ENCODE data around the gene KSR1. TPM values are rescaled to one million over a fixed set of nuclear protein-coding genes. Genes with fewer than 3 reads are reported as not detected.
"Not testable (repeated sequence)": the region's sequence is repeated elsewhere in the genome, so short reads cannot be mapped to it uniquely, and the experiment has no call there.

Gene KSR1
- total RNA-seq, 1 experiment from 2014 or later, result 11.7 TPM

DNA sequence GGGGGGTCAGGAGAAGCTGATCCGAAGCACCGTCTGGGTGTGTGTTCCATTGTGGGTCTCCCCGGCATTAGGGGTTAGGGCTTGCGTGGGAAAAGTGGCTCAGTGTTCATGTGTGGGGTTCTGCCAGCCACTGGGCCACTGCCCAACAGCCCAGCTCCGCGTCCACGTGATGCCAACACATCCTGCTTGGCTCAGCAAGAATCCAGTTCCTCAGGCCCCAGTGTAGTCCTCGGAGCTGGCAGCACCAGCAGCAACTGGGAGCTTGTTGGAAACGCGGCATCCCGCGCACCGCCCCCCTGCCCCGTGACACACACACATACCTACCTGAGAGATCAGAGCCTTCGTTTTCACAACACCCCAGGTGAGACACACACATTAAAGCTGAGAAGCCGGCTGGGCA lies 193.7 kb downstream of the KSR1 start:
- DNase-seq (ENCODE audit: extremely low read depth, low read depth), result no peak

DNA sequence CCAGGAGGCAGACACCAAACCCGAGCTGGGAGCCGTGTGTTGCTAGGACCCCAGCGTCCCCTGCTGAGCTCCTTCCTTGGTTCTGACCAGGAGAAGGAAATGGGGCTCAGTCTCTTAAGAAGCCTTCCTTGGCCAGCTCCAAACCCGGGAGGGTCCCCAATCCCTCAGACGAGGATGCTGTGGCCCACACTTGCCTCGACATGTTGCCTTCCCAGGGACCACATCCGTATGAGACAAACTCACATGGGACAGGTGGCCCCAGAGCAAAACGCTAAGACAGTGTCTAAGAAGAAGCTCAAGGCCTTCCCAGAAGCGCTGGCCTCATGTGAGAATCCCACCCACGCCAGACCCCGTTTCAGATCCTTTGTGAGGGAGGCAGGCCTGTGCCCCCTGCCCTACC lies 194.6 kb downstream of the KSR1 start:
- no peak for DNase-seq (ENCODE audit: extremely low read depth, low read depth)

DNA sequence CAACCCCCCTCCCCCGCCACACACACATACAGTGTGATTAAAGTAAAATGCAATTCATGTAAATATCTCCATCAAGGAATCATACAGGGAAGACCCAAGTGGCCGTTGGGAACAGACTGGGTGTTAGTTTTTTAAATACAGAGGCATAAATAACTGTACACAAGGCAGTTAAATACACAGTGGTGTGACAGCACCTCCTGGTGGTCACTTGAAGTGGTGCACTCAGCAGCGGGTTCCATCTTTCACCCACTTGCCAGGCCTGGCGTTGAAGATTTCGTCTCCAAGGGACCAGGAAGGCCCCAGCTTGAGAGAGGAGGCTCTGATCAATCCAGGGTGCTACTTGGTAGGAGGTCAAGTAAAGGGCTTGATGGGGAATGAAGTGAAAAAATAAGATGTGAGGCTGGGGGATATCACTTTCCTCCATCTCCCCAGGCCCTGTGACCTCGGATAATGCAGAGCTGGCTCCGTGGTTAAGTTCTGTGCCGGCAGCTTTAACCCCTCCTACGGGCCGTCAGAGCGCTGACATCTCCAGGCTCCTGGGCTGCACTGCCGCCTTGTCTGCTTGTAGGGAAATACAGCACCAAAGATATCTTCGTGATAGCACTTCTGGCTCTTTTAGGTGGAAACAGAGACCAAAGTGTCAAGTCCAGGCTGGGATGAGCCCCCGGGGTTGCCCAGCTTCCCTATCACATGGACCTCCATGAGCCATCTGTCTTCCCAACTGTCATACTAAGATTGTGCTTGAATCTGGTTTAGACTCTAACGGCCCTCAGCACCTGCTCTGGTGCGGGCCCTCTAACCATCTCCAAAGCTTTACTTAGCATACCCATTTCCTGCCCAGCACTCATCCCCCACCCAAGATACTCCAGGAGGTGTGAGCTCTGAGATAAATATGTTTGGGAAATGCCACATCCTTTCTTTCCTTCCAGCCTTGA lies 195.4 kb downstream of the KSR1 start:
- peak; percentile 37 for DNase-seq (ENCODE audit: extremely low read depth, low read depth)

DNA sequence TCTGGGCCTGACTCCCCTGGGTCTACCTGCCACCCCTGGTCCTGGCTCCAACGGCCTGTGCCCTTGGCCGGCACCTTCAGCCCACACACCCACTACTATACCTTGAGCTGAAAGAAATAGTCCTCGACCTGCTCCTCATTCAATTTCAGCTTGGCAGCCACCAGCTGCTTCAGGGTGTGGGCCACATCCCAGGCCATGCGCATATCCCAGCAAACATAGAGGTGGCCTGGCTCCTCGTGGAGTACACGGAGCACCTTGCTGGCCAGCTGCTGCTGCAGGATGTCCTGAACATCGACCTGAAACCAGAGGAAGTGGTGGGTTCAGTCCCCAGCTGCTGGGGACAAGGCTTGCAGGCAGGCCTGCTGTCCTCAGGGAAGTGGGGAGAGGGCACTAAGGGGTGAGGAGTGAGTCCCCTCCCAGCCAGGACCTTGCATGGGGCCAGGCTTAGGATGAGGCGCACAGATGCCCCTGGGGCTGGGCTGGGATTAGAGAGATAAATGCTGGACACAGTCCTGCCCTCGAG lies 197.3 kb downstream of the KSR1 start:
- not testable (repeated sequence) for DNase-seq (ENCODE audit: extremely low read depth, low read depth)

DNA sequence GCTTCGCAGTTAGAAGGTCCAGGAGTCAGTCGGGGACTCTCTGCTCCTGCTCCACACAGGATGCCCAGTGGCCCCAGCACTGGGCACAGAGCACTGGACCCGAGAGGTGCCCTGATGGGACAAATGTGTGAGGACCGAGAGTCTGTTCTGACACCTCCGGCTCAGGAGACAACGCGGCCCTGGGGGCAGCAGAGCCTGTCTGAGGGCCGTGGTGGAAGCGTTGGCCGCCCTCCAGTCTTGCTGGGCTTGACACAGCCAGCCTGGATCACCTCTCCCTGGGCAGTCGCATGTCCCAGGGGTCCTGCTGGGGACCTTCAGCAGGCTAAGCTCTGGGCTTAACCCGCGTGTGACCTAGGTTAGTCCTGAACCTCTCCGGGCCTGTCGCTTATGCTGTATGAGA lies 197.9 kb downstream of the KSR1 start:
- DNase-seq (ENCODE audit: extremely low read depth, low read depth), result no peak

DNA sequence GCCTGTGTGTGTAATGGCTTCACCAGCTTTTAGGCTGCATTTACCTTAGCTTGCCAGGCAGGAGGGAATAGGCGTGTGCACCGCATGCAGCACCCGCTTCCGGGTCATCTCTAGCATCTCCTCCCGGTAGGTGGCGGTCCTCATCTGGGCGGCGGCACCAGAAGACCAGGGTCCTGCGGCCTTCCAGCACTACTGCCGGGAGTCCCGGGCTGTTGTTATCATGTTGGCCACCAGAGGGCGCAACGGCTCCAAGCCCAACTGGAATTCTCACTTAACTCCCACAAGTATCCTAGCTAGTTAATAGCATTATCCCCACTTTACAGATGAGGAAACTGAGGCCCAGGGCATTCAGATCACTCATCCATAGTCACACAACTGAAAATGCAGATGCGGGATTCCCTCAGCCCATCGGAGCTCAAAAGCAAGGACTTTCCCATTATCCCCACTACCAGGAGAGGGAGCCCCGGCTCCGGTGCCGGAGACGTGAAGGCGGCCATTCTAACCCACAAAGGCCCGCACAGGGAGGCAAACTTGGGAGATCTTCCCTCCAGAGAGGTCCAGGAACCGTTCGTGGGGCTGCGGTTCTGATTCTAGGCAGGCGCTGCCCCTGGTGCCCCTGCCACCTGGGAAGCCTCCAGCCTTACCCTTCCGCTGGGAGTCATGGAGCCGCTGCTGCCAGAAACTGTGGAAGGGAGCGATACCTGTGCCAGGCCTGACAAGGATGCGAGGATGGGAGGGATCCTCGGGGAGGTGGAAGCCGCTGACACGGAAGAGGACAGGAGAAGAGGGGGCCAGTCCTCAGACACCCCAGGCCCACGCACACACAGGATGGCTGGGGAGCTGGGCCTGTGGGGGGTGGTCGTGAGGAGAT lies 198.6 kb downstream of the KSR1 start:
- DNase-seq (ENCODE audit: extremely low read depth, low read depth), result peak; percentile 81

DNA sequence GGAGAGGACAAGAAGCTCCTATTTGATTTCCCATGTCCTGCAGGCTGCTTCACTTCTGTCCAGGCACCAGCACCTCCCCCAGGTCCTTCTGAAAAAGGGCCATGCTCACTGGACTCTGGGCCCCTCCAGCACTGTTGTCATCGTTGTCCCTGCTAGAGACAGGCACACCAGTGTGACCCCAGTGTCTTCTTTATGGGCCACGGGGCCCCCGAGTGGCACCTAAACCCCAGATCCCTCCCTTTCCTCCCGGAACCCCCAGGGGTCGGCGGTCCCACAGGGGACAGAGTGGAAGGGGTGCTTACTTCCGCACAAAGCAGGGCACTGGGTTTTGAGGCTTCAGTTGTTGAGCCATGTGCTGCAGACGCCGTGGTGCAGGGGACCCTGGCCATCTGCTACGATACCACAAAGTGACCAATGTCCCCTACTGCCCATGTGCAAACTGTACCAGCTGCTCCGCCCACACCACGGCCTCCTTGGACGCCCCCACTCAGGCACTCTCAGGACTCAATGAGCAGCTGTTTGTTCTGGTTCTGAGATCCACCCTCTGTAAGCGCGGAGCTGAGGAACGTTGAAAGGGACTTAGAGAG lies 199.4 kb downstream of the KSR1 start:
- DNase-seq (ENCODE audit: extremely low read depth, low read depth), result not testable (repeated sequence)

DNA sequence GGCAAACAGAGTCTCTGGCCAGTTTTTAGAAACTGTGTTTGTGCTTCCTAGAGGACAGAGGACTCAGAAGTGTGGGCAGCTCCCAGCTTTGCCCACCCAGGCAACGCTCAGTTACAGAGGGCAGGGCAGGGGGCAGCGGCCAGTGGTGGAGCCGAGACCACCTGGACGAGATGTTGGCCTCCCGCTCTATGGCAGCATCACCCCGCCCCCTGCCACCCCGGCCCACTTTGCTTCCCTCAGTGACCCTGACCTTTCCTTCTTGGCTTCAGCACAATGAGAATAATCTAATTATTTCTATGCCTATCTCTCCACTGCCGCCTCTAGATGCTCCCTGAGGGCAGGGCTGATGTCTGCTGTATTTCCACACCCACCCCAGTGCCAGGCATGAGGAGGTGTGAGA lies 200.4 kb downstream of the KSR1 start:
- not testable (repeated sequence) for DNase-seq (ENCODE audit: extremely low read depth, low read depth)

DNA sequence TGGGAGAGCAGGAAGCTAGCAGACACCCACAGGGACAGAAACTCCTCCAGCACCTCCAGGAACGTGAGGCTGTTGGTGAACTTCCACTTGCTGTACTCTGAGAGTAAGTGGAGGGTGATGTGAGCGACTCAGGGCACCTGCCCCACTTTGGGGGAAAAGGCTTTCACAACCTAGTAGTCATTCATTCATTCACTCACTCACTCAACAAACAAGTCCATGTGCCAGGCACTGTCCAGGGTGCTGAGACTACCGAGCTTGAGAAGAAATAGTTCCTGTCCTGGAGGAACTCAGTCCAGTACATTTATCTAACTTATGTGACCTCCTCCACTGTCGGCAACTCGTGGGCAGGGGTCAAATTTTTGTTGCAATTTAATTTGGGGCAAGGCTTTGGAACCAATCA lies 201.4 kb downstream of the KSR1 start:
- peak; percentile 36 for DNase-seq (ENCODE audit: extremely low read depth, low read depth)

DNA sequence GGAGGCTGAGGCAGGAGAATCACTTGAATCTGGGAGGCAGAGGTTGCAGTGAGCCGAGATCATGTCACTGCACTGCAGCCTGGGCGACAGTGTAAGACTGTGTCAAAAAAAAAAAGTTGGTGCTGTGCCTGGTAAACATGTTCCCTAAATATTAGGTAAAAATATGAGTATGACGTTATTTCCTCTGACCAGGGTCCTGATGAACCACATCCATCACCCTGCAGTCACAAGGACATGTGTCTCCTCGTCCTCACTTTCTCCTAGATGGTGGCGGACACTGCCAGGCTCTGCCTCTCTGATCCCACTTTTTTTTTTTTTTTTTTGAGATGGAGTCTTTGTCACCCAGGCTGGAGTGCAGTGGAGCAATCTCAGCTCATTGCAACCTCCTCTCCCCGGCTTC lies 203.4 kb downstream of the KSR1 start:
- DNase-seq (ENCODE audit: extremely low read depth, low read depth), result no peak

DNA sequence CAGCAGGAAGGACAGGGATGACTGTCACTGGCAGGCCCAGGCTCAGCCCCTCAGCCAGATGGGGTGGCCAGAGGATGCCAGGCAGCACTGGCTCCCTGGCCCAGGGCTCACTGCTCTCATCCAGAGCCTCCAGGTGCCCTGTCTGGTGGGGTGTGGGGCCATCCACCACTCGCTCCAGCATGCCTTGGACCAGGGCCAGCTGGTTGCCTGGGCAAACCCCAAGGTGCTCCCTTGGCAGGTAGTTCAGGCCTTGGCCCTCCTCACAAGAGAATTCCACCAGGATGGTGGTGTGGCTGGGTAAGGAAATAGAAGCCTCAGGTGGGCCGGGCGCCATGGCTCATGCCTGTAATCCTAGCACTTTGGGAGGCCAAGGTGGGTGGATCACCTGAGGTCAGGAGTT lies 204.2 kb downstream of the KSR1 start:
- no peak for DNase-seq (ENCODE audit: extremely low read depth, low read depth)

DNA sequence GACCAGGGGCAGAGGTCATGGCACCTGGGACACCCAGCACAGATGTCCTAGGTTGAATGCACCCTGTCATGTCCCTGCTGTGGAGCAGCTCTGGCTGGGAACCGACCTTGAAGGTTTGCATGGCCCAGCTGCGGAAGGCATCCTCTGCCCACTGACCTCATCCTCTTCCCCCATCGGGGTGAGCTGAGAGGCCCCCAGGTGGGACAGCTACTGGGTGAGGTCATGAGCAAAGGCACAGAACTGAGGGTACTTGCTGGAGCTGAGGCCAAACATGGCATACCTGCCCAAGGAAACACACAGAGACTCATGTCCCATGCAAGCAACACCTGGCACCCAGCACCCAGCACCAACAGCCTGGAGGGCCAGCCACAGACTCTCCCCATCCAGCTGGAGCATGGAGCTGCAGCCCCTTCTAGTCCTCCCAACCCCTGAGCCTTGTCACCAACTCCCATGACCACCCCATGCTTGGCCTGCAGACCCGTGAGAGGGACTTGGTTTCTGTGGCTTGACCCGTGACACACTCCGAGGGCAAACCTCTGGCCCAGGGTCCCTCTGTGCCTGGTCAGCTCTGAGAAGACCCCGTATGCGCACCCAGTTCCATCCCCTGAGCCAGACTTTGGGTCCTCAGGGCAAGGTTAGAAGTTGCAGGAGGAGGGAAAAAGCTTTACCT lies 207.8 kb downstream of the KSR1 start:
- DNase-seq (ENCODE audit: extremely low read depth, low read depth), result no peak

DNA sequence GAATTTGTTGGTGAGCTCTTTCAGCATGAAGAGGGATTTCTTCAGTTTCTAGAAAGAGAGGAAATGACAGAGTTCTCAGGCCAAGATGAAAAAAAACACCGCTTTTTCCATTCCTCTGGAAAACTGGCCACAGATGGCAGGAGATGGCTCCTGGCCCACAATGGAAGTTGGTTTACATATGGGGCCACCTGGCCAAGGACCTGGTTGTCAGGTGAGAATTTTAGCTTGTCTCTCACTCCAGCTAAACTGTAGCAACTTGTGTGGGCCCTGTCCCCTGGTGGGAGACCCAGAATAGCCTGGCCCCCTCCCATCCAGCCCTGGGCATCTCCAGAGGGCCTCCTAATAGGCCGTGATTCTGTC lies 208.3 kb downstream of the KSR1 start:
- no peak for DNase-seq (ENCODE audit: extremely low read depth, low read depth)

DNA sequence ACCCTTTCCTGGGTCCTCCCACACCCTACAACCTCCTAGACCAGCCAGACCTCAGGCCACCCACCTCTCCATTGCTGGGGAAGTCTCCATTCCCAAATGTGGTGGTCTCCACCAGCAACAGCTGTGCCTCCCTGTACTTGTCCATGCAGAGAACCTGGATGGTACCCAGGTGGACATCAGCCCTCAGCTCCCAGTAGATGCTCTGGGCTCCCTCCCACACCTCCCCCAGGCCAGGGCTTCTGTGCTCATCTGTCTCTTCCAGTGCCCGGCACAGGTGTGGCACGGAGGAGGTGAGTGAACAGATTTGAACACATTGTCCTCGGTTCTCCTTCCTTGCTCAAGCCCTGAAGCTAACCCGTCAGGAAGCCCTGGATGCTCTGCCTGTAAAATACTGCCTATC lies 209.3 kb downstream of the KSR1 start:
- DNase-seq (ENCODE audit: extremely low read depth, low read depth), result no peak

DNA sequence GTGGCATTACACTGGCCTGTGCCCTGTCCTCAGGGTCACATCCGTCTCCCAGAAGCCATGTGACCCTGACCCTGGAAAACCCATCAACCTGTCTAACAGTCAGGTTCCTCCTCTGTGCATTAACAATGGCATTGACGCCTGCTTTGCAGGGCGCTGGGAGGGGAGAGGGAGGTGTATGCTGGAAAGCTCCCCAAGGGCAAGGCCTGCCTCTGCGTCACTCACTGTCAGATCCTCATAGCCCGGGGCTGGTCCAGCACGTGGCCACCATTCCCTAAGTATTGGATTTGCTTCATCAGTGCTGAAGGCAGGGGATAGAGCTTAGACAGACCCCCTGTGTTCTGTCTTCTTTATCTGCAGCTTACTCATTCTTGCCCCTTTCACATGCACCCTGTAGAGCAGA lies 210.0 kb downstream of the KSR1 start:
- not testable (repeated sequence) for DNase-seq (ENCODE audit: extremely low read depth, low read depth)

DNA sequence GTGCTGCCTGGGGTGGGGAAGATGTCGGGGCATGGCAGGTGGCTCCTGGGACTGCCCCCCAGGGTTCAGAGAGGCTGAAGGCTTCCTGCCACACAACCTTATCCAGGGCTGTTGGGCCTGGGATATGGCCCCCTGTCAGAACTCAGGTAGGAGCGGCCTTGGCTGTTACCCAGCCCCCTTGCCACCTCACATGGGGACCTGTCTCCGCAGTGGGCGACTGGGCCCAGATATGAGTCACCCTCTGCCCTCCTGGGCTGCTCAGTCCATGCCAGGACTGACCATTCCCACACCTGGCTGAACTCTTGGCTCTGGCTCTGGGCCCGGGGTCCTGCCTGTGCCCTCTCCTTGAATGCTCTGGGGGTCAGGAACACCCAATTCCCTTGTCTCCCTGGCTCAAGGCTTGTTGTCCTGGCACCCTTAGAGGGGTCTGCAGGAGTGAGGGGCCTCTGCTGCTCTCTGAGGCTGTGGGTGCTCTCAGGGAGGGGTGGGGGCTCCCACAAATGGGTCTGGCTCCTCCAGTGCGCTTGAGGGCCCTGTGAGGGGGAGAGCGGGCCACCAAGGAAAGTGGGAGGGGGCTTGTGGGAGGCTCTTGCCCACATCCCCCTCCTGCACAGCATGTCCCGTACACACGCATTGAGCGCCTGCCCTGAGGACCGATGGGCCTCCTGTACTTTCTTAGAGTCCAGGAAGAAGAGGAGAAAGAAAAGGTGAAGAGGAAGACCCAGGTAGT lies 210.7 kb downstream of the KSR1 start:
- no peak for DNase-seq (ENCODE audit: extremely low read depth, low read depth)

DNA sequence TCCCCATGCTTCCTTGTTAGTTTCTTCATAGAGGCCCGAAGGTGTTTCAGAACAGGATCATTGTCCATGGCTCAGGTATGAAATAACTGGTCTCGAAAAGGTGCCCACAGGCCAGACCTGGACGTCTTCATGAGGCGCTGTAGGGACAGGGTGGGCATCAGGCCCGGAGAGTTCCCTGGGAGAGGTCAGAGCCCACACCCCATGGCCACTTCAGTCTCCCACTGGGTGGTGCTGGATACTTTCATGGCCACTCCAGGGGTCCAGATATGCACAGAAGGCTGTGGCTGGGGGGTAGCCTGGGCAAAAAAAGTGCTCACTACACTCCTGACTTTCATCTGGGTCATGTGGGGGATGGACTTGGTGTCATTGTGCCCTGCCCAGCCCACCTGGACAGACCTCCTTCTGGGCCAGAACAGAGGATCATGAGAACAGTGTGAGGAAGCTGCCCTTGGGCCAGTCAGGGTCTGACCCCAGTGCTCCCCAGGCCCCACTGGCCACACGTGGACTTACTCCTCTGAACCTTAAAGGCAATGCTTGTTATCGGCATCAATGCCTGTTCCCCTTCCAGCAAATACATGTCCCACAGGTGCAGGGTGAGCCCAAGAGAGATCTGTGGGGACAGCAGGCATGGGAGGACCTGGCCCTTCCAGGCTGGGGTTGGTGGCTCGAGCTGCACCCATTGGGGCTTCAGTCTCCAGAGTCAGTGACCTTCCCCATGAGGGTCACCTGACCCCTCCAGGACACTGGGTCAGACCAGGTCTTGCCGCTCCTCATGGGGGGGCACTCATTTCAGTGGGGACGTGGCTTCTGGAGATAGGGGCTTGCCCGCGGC lies 211.6 kb downstream of the KSR1 start:
- DNase-seq (ENCODE audit: extremely low read depth, low read depth), result no peak

DNA sequence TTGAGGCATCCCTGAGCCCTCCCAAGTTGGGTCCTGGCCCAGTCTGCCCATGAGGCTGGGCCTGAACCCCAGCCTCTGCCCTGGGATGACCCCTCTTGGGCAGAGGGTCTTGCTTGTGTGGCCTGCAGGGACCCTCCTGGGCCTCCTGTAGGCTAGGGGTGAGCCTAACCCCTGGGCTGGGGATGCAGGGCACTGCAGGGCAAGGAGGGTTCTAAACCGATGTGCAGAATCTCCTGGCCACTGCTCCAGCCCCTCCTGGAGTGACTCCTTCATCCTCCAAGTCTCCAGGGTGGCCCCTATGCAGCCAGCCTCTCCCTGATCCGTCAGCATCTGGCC lies 212.2 kb downstream of the KSR1 start:
- no peak for DNase-seq (ENCODE audit: extremely low read depth, low read depth)

DNA sequence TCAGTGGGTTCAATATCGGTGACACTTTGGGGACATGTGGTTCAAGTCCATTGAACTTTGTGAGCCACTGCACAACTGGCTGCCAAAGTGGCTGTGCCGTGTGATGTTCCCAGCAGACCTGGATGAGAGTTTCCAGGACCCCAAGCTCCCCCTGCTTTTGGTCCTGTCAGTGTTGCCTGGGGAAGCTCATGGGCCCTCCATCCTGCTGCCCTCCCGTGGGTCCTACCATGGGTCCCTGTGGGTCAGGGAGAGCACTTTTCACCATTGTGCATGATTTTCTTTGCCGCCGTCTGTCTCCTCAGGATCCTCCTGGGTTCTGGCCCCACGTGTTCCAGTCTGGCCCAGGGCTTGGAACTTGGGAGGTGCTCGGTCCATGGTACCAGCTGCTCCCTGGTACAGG lies 212.9 kb downstream of the KSR1 start:
- DNase-seq (ENCODE audit: extremely low read depth, low read depth), result no peak
